Left kidney (tissue), 2 donors: ENCODE data around the gene REG3G. TPM values are rescaled to one million over a fixed set of nuclear protein-coding genes. Genes with fewer than 3 reads are reported as not detected.
A peak's percentile ranks its signal among the peaks of the same experiment; 100 is the strongest.
"Not testable (repeated sequence)": the region's sequence is repeated elsewhere in the genome, so short reads cannot be mapped to it uniquely, and the experiment has no call there.

Experiments
- DNase-seq: peaks from one replicate; pipeline ENCODE4 v3.0.0-alpha.2; 2013
- polyA plus RNA-seq: library from polyadenylated mRNA; unstranded; fragments of 120-200 nt; gene quantifications from one replicate; pipeline ENCODE4 v1.2.1, GENCODE V29; 2013; ENCODE audit not compliant: insufficient read length

The REG3G gene
- polyA plus RNA-seq, 1 donor, result not detected

DNA sequence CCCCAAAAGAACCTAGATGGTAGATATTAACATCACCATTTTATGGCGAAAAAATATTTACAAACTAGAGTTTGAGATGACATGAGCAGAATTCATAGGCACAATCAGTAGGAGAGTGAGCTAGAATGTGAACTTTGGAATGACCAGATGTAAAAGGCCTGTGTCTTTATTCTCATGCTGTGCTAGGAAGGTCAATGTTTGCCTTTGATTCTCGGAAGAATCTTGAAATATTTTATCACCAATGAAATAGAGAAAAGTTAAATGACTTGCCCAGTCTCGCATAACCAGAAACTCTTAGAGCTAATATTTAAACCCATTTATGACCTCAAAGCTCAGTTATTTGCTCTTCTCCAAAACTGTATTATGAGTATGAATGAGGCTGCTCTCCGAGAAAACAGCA lies 9.2 kb upstream of the REG3G start:
- DNase-seq, result no peak

DNA sequence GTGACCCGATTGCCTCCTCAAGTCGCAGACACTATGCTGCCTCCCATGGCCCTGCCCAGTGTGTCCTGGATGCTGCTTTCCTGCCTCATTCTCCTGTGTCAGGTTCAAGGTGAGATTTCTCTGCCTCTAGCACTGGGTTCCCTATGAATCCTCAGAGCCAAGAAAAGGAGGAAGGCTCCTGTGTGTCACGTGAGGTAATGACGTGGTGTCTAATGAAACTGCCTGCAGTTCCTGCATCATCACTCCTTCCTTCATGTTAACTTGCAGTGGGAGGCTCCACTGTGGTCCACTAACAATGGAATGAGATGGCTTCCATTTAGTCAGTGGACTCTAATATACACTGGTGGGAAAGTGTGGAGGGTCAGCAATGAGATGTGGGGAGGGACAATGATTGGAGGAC lies 559 bp downstream of the REG3G start:
- no peak for DNase-seq

DNA sequence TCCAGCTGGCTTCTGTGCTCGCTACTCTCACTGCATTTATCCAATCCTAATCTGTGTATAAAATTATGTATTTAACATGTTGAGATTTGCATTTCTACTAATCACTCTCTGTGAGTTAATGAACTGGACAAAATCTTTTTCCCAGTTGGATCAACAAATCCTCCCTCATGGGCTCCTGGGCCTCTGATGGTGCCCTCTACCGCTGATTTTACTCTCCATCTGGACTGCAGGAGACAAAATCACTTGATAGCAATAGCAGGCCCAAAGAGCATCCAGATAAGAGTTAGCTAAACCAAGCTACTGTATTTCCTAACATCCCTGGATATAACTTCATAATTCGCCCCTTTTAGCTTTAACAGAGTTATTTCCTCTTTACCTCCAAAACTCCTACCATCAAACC lies 14.4 kb downstream of the REG3G start:
- DNase-seq, result no peak

DNA sequence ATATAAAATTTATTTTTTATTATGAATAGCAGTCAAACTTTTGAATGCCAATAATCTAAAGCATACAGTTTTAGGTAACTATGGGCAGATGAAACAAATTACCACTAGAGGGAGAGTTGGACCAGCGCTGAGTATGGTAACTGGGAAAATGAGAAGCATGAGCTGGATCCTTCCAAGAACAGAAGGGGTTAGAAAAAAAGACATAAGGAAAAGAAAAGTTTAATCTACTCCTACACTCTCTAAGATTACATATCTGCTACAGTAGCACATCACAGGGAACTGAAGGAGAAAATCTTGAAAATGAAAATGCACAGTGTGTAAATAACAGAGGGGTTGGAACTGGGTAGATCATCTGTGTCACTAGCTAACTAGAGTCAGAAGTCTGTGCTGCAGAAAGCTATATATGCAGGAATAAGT lies 15.5 kb downstream of the REG3G start:
- peak; percentile 10 for DNase-seq

DNA sequence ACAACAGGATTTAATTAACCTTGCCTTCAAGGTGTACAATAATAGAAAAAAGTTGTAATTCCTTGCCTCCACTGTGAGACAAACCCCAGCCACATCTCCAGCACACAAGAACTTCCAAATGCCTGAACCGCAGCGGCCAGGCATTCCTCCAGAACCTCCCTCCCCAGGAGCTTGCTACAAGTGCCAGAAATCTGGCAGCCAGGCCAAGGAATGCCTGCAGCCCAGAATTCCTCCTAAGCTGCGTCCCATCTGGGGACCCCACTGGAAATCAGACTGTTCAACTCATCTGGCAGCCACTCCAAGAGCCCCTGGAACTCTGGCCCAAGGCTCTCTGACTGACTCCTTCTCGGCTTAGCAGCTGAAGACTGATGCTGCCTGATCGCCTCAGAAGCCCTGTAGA lies 28.0 kb downstream of the REG3G start:
- DNase-seq, result not testable (repeated sequence)

DNA sequence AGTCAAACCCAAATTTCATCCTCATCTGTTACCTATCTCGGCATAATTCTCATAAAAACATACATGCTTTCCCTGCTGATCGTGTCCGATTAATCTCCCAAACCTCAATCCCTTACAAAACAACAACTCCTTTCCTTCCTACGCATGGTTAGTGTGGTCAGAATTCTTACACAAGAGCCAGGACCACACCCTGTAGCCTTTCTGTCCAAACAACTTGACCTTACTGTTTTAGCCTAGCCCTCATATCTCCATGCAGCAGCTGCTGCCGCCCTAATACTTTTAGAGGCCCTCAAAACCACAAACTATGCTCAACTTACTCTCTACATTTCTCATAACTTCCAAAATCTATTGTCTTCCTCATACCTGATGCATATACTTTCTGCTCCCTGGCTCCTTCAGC lies 29.3 kb downstream of the REG3G start:
- DNase-seq, result not testable (repeated sequence)

DNA sequence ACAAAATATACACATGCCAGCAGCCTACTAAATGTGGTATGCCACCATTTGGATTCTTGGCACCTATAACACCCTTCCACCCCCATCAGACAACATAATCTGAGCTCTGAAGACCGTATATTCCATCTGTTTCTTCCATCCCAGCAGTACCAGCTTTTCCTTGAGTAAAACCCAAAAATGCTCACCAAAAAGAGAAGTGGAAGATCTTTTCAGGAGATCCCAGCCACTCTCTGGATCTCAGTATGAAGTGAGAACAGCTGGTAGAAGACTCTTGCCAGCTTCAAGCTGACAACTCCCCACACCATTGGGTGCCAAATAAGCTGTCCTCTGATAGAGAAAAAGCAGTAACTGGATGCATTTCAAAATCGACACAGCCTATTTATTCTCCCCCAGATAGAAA lies 39.7 kb downstream of the REG3G start:
- no peak for DNase-seq

DNA sequence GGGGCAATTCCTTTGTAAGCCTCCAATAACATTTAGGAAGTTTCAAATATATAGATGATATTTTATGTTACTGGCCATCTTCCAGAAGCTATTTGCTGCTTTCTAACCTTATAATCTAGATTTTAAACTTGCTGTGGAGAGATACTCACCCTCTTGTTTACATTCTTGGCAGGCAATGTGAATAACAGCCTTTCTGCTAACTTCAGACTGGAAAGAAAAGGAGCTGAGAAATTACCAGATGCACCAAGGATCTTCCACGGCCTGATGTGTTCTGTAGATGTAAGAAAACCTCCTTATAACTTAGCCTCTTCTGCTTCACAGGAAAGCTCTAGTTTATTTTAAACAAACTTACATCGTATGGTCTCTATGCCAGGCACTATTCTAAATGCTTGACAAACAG lies 45.6 kb downstream of the REG3G start:
- no peak for DNase-seq

Other genes starting within 250 kb of the REG3G start
- gene REG1B, start 62.3 kb downstream of the REG3G start, polyA plus RNA-seq, result not detected
- gene REG1A, start 94.8 kb downstream of the REG3G start, polyA plus RNA-seq, result not detected
- gene REG3A, start 134.1 kb downstream of the REG3G start, polyA plus RNA-seq, result not detected